Fibroblast of pulmonary artery (primary cell): ENCODE measurements around the gene ATP6AP2.
A peak's percentile ranks its signal among the peaks of the same experiment; 100 is the strongest.
"Not testable (repeated sequence)": the region's sequence is repeated elsewhere in the genome, so short reads cannot be mapped to it uniquely, and the experiment has no call there.

Source experiments
- DNase-seq: peaks from one replicate; pipeline ENCODE4 v3.0.0-alpha.2; 2010; ENCODE audit warnings: low read depth
- H3K4me3 ChIP-seq: replicated peaks from 2 replicates; pipeline ENCODE4 v1.5.1; 2011; ENCODE audit warnings: low read depth, mild to moderate bottlenecking, control low read depth, low read length, moderate library complexity
- CTCF ChIP-seq: IDR thresholded peaks from 2 replicates; pipeline ENCODE4 v1.5.1; 2011; ENCODE audit warnings: mild to moderate bottlenecking, control low read depth, low read length, inconsistent platforms; ENCODE audit errors: missing control alignments

The ATP6AP2 gene

GRCh38 chrX:40558590-40558989, 22.2 kb upstream of the ATP6AP2 start:
- TF ChIP-seq CTCF, result no peak
- DNase-seq, result no peak
- H3K4me3 ChIP-seq, result no peak overlapping the region

- DNase-seq, result no peak
- no peak overlapping the region for H3K4me3 ChIP-seq
- TF ChIP-seq CTCF, result no peak
Observed at GRCh38 chrX:40563784-40564183, 17.0 kb upstream of the ATP6AP2 start.

GRCh38 chrX:40564447-40564846, 16.3 kb upstream of the ATP6AP2 start:
- no peak for TF ChIP-seq CTCF
- H3K4me3 ChIP-seq, result no peak overlapping the region
- DNase-seq, result no peak

- TF ChIP-seq CTCF, result no peak
- H3K4me3 ChIP-seq, result no peak overlapping the region
- DNase-seq, result no peak
Observed at GRCh38 chrX:40570346-40571093, 10.2 kb upstream of the ATP6AP2 start.

GRCh38 chrX:40571164-40571563, 9.6 kb upstream of the ATP6AP2 start:
- not testable (repeated sequence) for H3K4me3 ChIP-seq
- DNase-seq, result peak; percentile 14

- TF ChIP-seq CTCF, result no peak
- DNase-seq, result no peak
- no peak overlapping the region for H3K4me3 ChIP-seq
Observed at GRCh38 chrX:40571600-40571999, 9.2 kb upstream of the ATP6AP2 start.

GRCh38 chrX:40573763-40574162, 7.0 kb upstream of the ATP6AP2 start:
- TF ChIP-seq CTCF, result peak; percentile 65
- DNase-seq, result peak; percentile 17
- H3K4me3 ChIP-seq, result no peak overlapping the region

- peak; percentile 48 for DNase-seq
- H3K4me3 ChIP-seq, result not testable (repeated sequence)
Observed at GRCh38 chrX:40575411-40575810, 5.4 kb upstream of the ATP6AP2 start.
